ENCODE data around the gene ANKMY1. TPM values are rescaled to one million over a fixed set of nuclear protein-coding genes. Genes with fewer than 3 reads are reported as not detected.

ANKMY1 gene
- total RNA-seq, 1 donor, result 11.2 TPM

DNA sequence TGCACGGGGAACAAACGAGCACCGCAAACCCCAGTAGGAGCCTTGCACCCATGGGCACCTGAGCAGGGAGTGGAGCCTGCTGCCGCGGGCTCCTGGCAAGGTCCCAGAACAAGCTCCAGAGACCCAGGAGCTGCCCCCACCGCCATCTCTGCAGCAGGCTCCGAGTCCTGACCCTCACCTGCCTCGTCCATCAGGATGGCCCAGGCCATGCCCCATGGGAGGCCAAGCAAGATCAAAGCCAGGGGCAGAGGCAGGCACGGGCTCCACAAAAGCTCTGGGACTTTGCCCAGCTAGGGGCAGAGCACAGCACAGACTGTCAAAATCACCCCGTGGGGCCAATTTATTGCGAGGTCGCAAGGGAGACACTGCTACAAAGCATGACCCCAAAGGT is 78.7 kb downstream of the ANKMY1 start:
- TF ChIP-seq, protein P1, sequence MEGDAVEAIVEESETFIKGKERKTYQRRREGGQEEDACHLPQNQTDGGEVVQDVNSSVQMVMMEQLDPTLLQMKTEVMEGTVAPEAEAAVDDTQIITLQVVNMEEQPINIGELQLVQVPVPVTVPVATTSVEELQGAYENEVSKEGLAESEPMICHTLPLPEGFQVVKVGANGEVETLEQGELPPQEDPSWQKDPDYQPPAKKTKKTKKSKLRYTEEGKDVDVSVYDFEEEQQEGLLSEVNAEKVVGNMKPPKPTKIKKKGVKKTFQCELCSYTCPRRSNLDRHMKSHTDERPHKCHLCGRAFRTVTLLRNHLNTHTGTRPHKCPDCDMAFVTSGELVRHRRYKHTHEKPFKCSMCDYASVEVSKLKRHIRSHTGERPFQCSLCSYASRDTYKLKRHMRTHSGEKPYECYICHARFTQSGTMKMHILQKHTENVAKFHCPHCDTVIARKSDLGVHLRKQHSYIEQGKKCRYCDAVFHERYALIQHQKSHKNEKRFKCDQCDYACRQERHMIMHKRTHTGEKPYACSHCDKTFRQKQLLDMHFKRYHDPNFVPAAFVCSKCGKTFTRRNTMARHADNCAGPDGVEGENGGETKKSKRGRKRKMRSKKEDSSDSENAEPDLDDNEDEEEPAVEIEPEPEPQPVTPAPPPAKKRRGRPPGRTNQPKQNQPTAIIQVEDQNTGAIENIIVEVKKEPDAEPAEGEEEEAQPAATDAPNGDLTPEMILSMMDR (IDR thresholded peaks at IDR 0.05; ENCODE audit: extremely low read depth, low read depth, low read length), result no peak
- H3K4me1 ChIP-seq (ENCODE audit: insufficient read depth, low read length), result no peaks in the 10 kb centered on the region
- no peak overlapping the region for H3K4me2 ChIP-seq (ENCODE audit: insufficient read depth, low read length)

DNA sequence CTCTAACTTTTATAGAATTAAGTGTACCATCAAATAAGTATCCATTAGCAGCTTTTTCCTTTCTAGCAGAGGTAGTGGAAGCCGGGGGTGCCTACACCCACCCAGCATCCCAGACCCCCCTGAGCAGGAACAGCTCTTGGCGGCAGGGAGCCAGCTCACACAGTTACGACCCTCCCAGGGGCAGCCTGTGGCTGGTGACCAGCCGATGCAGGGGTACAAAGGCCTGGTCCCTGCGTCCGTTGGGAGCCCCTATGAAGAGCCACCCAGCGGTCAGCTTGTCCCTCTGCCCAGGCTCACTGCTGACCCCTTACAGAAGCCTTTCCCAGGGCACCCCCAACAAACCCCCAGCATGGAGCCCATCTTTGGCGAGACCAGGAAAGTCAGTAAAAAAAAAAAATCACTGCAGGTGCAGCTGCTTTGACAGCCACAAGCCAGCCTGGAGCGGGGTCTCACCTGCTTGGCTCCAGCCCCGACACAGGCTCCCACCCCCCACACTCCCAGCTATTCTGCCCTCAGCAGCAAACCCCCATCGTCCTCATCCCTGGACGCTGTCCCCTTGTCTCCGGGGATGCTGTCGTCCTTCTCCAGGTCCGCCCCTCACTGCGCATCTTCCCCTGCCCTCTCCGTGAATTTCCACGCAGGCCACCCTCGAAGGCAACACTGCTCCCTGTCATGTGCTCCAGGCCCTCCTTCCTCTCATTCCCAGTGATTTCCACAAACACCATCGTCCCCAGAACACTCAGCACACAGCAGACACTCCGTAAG is 79.3 kb downstream of the ANKMY1 start:
- Histone ChIP-seq H4K20me1 (ENCODE audit: insufficient read depth, low read length) (no peaks in the 10 kb centered on the region), H3K79me2 (ENCODE audit: insufficient read depth, low read length) (no peaks in the 10 kb centered on the region), H3K4me2 (ENCODE audit: insufficient read depth, low read length) (no peak overlapping the region), H3K27me3 (ENCODE audit: insufficient read depth, low read length) (no peaks in the 10 kb centered on the region), H3K27ac (ENCODE audit: low read depth, low read length) (no peak overlapping the region), H3K4me1 (ENCODE audit: insufficient read depth, low read length) (no peaks in the 10 kb centered on the region), H3K9me3 (ENCODE audit: low read depth, low read length) (no peaks in the 10 kb centered on the region), H2AFZ (ENCODE audit: low read length) (no peak overlapping the region), H3K4me3 (ENCODE audit: insufficient read depth, low read length) (no peak overlapping the region), H3K36me3 (ENCODE audit: insufficient read depth, low read length) (no peaks in the 10 kb centered on the region)
- peak; percentile 46 for DNase-seq (ENCODE audit: insufficient read length, low spot score, missing footprints)
- TF ChIP-seq, protein P1 (IDR thresholded peaks at IDR 0.05; ENCODE audit: extremely low read depth, low read depth, low read length), result no peak

More for the DNA sequence above, 78.7 kb downstream of the ANKMY1 start:
- peak; percentile 37 for DNase-seq (ENCODE audit: insufficient read length, low spot score, missing footprints)
- no peak overlapping the region for H3K4me3 ChIP-seq (ENCODE audit: insufficient read depth, low read length)
- H3K36me3 ChIP-seq (ENCODE audit: insufficient read depth, low read length), result no peaks in the 10 kb centered on the region
- no peaks in the 10 kb centered on the region for H3K27me3 ChIP-seq (ENCODE audit: insufficient read depth, low read length)
- no peaks in the 10 kb centered on the region for H4K20me1 ChIP-seq (ENCODE audit: insufficient read depth, low read length)
- H3K9me3 ChIP-seq (ENCODE audit: low read depth, low read length), result no peaks in the 10 kb centered on the region
- H2AFZ ChIP-seq (ENCODE audit: low read length), result no peak overlapping the region
- no peaks in the 10 kb centered on the region for H3K79me2 ChIP-seq (ENCODE audit: insufficient read depth, low read length)
- H3K27ac ChIP-seq (ENCODE audit: low read depth, low read length), result no peak overlapping the region

DNA sequence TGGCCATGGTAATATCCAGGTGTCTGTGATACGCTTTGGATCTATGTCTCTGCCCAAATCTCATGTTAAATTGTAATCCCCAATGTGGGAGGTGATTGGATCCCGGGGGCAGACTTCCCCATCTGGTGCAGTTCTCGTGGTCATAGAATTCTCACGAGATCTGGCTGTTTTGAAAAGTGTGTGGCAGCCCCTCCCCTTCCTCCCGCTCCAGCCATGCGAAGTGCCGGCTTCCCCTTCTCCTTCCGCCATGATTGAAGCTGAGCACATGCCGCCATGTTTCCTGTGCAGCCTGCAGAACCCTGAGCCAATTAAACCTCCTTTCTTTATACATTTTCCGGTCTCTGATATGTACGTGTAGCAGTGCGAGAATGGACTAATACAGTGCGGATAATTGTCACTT is 79.9 kb downstream of the ANKMY1 start:
- Histone ChIP-seq H3K4me2 (ENCODE audit: insufficient read depth, low read length) (no peak overlapping the region), H4K20me1 (ENCODE audit: insufficient read depth, low read length) (no peaks in the 10 kb centered on the region), H3K4me3 (ENCODE audit: insufficient read depth, low read length) (no peak overlapping the region), H3K36me3 (ENCODE audit: insufficient read depth, low read length) (no peaks in the 10 kb centered on the region), H3K27me3 (ENCODE audit: insufficient read depth, low read length) (no peaks in the 10 kb centered on the region), H2AFZ (ENCODE audit: low read length) (no peak overlapping the region), H3K27ac (ENCODE audit: low read depth, low read length) (no peak overlapping the region), H3K79me2 (ENCODE audit: insufficient read depth, low read length) (no peaks in the 10 kb centered on the region), H3K9me3 (ENCODE audit: low read depth, low read length) (no peaks in the 10 kb centered on the region), H3K4me1 (ENCODE audit: insufficient read depth, low read length) (no peaks in the 10 kb centered on the region)
- TF ChIP-seq, protein P1 (IDR thresholded peaks at IDR 0.05; ENCODE audit: extremely low read depth, low read depth, low read length), result no peak
- DNase-seq (ENCODE audit: insufficient read length, low spot score, missing footprints), result no peak

GRCh38 chr2:240473211-240473610 is 84.6 kb downstream of the ANKMY1 start:
- no peak for DNase-seq (ENCODE audit: insufficient read length, low spot score, missing footprints)
- peaks cover 3% of the 10 kb centered on the region for H3K9me3 ChIP-seq (ENCODE audit: low read depth, low read length)
- H3K4me3 ChIP-seq (ENCODE audit: insufficient read depth, low read length), result no peak overlapping the region
- TF ChIP-seq, protein P1 (IDR thresholded peaks at IDR 0.05; ENCODE audit: extremely low read depth, low read depth, low read length), result no peak
- no peaks in the 10 kb centered on the region for H3K27me3 ChIP-seq (ENCODE audit: insufficient read depth, low read length)
- H3K4me2 ChIP-seq (ENCODE audit: insufficient read depth, low read length), result no peak overlapping the region
- H3K79me2 ChIP-seq (ENCODE audit: insufficient read depth, low read length), result no peaks in the 10 kb centered on the region
- H3K27ac ChIP-seq (ENCODE audit: low read depth, low read length), result no peak overlapping the region
- H2AFZ ChIP-seq (ENCODE audit: low read length), result no peak overlapping the region
- no peaks in the 10 kb centered on the region for H4K20me1 ChIP-seq (ENCODE audit: insufficient read depth, low read length)
- H3K4me1 ChIP-seq (ENCODE audit: insufficient read depth, low read length), result no peaks in the 10 kb centered on the region
- no peaks in the 10 kb centered on the region for H3K36me3 ChIP-seq (ENCODE audit: insufficient read depth, low read length)
